ENCODE results near the gene ETFRF1. TPM values are rescaled to one million over a fixed set of nuclear protein-coding genes. Genes with fewer than 3 reads are reported as not detected.

ETFRF1 gene
- total and polyA plus RNA-seq, 2 of the 8 experiments (the other 6 are each of a cell fraction or from before 2014, with no cell fraction given) = 4.3 to 7.7 TPM

DNA sequence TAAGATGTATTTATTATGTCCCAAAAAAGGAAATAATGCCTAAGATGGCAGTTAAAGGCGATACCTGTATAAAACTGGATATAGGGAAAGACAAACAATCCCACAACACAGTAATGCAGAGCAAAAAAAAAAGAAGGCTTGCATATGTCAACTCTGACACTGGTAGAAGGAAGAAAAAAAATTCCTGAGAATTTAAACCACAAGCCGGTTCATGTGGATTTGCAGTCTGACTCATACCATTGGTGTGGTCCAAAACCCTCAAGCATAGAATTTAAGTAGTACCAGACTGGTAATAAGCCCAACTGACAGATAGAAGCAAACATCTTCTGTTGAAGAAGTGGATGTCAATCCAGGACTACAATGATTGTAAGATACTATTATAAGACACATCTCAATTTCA, 7.3 kb upstream of the ETFRF1 start:
- Histone ChIP-seq H4K20me1 (replicated peaks in 1 of 2; ENCODE audit: control insufficient read depth in 1 of 2, insufficient read depth in 2 of 2, low read length in 2 of 2) (no peaks in the 10 kb centered on the region), H3K18ac (ENCODE audit: extremely low read depth, low read length) (no peak overlapping the region), H2BK12ac (ENCODE audit: low read depth, low read length) (no peak overlapping the region), H3K4ac (replicated peaks; ENCODE audit: insufficient read length, low read depth, low read length) (no peak overlapping the region), H2BK120ac (replicated peaks; ENCODE audit: low read depth, low read length) (no peak overlapping the region), H3K56ac (replicated peaks; ENCODE audit: insufficient read length, low read depth, low read length) (no peak overlapping the region), H3K23ac (ENCODE audit: insufficient read length) (no peak overlapping the region), H3K79me2 (ENCODE audit: control insufficient read depth in 1 of 2, insufficient read depth in 2 of 2, low read length in 2 of 2) (no peaks in the 10 kb centered on the region), H2BK15ac (ENCODE audit: low read length) (no peak overlapping the region), H3K23me2 (ENCODE audit: low read depth, low read length) (no peaks in the 10 kb centered on the region), H3K79me1 (ENCODE audit: low read depth, low read length) (no peaks in the 10 kb centered on the region), H3K4me3 (ENCODE audit: extremely low read depth in 1 of 4, insufficient read depth in 2 of 4, low read depth in 3 of 4, low read length in 4 of 4) (no peak overlapping the region), H3K14ac (ENCODE audit: insufficient read length) (no peak overlapping the region), H3K27ac (ENCODE audit: low read depth, low read length) (no peak overlapping the region), H3K4me2 (ENCODE audit: insufficient read depth in 1 of 2, low read depth in 2 of 2, low read length in 2 of 2) (no peak overlapping the region), H3K36me3 (ENCODE audit: control insufficient read depth in 2 of 4, insufficient read depth in 4 of 4, low read length in 3 of 4) (no peaks in the 10 kb centered on the region), H3K27me3 (replicated peaks in 1 of 4; ENCODE audit: control insufficient read depth in 3 of 4, extremely low read depth in 1 of 4, insufficient read depth in 3 of 4, low read length in 3 of 4) (no peaks in the 10 kb centered on the region), H3K4me1 (replicated peaks in 1 of 4; ENCODE audit: control insufficient read depth in 3 of 4, insufficient read depth in 4 of 4, low read length in 3 of 4) (no peaks in the 10 kb centered on the region), H2BK5ac (ENCODE audit: low read depth, low read length) (no peak overlapping the region), H4K8ac (ENCODE audit: extremely low read depth, insufficient read depth, low read length) (no peak overlapping the region), H3K9ac (replicated peaks in 1 of 4; ENCODE audit: extremely low read depth in 1 of 4, low read depth in 3 of 4, low read length in 3 of 4) (no peak overlapping the region), H4K5ac (ENCODE audit: insufficient read length, low read depth, low read length) (no peak overlapping the region), H4K91ac (replicated peaks; ENCODE audit: insufficient read length, low read length) (no peak overlapping the region), H2BK20ac (ENCODE audit: low read length) (no peak overlapping the region), H3K9me3 (ENCODE audit: insufficient read depth in 2 of 2, low read depth in 1 of 2, low read length in 1 of 2) (no peaks in the 10 kb centered on the region), H2AK5ac (ENCODE audit: low read depth, low read length) (no peak overlapping the region), H2AFZ (ENCODE audit: low read length) (no peak overlapping the region)
- no peak for FAIRE-seq
- no peak for DNase-seq (ENCODE audit: low read depth in 1 of 2, low spot score in 2 of 2)
- POLR2A ChIA-PET (ENCODE audit: partially characterized antibody) = no interaction called here
- WGBS, 2 experiments (ENCODE audit: extremely low coverage in 1 of 2, insufficient coverage in 1 of 2, insufficient read length in 1 of 2, insufficient replicate concordance in 2 of 2, low coverage in 1 of 2, low lambda C conversion rate in 2 of 2, missing lambda C conversion rate in 1 of 2) = 86% methylated on average over 2 of the region's 2 CpGs; no CpG with 5 or more reads in 1 of the 2 experiments
- TF ChIP-seq RXRA (IDR thresholded peaks at IDR 0.05; ENCODE audit: insufficient read depth, low read depth, low read length) (no peak), CEBPB (IDR thresholded peaks at IDR 0.05; ENCODE audit: low read depth, low read length) (no peak), SP4 (IDR thresholded peaks at IDR 0.05; ENCODE audit: low read length) (no peak), SAP30 (IDR thresholded peaks at IDR 0.05; ENCODE audit: insufficient read depth, insufficient replicate concordance, low read length) (no peak)
- TF ChIP-seq, protein P1, sequence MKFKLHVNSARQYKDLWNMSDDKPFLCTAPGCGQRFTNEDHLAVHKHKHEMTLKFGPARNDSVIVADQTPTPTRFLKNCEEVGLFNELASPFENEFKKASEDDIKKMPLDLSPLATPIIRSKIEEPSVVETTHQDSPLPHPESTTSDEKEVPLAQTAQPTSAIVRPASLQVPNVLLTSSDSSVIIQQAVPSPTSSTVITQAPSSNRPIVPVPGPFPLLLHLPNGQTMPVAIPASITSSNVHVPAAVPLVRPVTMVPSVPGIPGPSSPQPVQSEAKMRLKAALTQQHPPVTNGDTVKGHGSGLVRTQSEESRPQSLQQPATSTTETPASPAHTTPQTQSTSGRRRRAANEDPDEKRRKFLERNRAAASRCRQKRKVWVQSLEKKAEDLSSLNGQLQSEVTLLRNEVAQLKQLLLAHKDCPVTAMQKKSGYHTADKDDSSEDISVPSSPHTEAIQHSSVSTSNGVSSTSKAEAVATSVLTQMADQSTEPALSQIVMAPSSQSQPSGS (IDR thresholded peaks at IDR 0.05; ENCODE audit: low read length) = no peak
- TF ChIP-seq, protein P2, sequence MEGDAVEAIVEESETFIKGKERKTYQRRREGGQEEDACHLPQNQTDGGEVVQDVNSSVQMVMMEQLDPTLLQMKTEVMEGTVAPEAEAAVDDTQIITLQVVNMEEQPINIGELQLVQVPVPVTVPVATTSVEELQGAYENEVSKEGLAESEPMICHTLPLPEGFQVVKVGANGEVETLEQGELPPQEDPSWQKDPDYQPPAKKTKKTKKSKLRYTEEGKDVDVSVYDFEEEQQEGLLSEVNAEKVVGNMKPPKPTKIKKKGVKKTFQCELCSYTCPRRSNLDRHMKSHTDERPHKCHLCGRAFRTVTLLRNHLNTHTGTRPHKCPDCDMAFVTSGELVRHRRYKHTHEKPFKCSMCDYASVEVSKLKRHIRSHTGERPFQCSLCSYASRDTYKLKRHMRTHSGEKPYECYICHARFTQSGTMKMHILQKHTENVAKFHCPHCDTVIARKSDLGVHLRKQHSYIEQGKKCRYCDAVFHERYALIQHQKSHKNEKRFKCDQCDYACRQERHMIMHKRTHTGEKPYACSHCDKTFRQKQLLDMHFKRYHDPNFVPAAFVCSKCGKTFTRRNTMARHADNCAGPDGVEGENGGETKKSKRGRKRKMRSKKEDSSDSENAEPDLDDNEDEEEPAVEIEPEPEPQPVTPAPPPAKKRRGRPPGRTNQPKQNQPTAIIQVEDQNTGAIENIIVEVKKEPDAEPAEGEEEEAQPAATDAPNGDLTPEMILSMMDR (IDR thresholded peaks at IDR 0.05; ENCODE audit: control extremely low read depth in 1 of 3, insufficient read depth in 1 of 3, low read depth in 1 of 3, low read length in 3 of 3) = no peak
- CTCF ChIA-PET (ENCODE audit: partially characterized antibody) = interaction anchor here (0.6 to 0.7 kb wide), 2 partner anchors 11 to 1712 kb away, joined by 3 read pairs; no protein-coding TSS in a partner anchor

Measured in H1 (cell line).